Measurements from ENCODE around the gene MYEF2. TPM values are rescaled to one million over a fixed set of nuclear protein-coding genes. Genes with fewer than 3 reads are reported as not detected.

MYEF2 gene
- total and polyA plus RNA-seq, 2 of the 8 experiments (the other 6 are each of a cell fraction or from before 2014, with no cell fraction given) = 18.9 to 79.2 TPM

DNA sequence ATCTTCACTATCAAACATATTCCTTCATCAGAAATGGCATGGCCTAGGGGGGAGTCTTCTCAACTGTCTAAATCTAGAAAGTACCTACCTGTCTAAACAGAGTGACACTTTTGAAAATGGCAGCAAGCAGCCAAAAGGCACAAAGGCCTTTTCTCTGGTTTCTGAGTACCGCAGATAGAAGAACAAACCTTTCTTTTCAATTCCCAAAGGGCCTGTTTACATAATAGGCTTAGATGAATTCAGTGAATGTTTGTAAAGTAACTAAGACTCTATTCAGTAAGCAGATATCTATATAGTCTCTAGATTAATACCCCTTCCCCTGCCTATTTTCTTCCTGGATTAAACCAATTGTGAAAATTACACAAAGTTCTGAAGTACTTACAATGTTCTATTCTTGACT is 7.1 kb downstream of the MYEF2 start:
- H4K20me1 ChIP-seq (replicated peaks in 1 of 2; ENCODE audit: control insufficient read depth in 1 of 2, insufficient read depth in 2 of 2, low read length in 2 of 2) = no peaks in the 10 kb centered on the region

More for the DNA sequence above, 7.1 kb downstream of the MYEF2 start:
- Histone ChIP-seq H2AK5ac (ENCODE audit: low read depth, low read length) (no peak overlapping the region), H3K14ac (ENCODE audit: insufficient read length) (no peak overlapping the region), H2BK120ac (replicated peaks; ENCODE audit: low read depth, low read length) (no peak overlapping the region), H3K23me2 (ENCODE audit: low read depth, low read length) (no peaks in the 10 kb centered on the region), H4K91ac (replicated peaks; ENCODE audit: insufficient read length, low read length) (no peak overlapping the region), H3K56ac (replicated peaks; ENCODE audit: insufficient read length, low read depth, low read length) (no peak overlapping the region), H3K18ac (ENCODE audit: extremely low read depth, low read length) (no peak overlapping the region), H3K36me3 (ENCODE audit: control insufficient read depth in 2 of 4, insufficient read depth in 4 of 4, low read length in 3 of 4) (peaks cover 0 to 23% (median 3%) of the 10 kb centered on the region in 4 experiments; a peak in 2 of 8 replicates), H3K4me1 (replicated peaks in 1 of 4; ENCODE audit: control insufficient read depth in 3 of 4, insufficient read depth in 4 of 4, low read length in 3 of 4) (peaks cover 0 to 3% (median 0%) of the 10 kb centered on the region in 4 experiments; a peak in 1 of 7 replicates), H2BK5ac (ENCODE audit: low read depth, low read length) (no peak overlapping the region), H3K23ac (ENCODE audit: insufficient read length) (no peak overlapping the region), H3K4me2 (ENCODE audit: insufficient read depth in 1 of 2, low read depth in 2 of 2, low read length in 2 of 2) (no peak overlapping the region), H3K9ac (replicated peaks in 1 of 4; ENCODE audit: extremely low read depth in 1 of 4, low read depth in 3 of 4, low read length in 3 of 4) (no peak overlapping the region), H3K4me3 (ENCODE audit: extremely low read depth in 1 of 4, insufficient read depth in 2 of 4, low read depth in 3 of 4, low read length in 4 of 4) (no peak overlapping the region), H3K4ac (replicated peaks; ENCODE audit: insufficient read length, low read depth, low read length) (no peak overlapping the region), H3K79me2 (ENCODE audit: control insufficient read depth in 1 of 2, insufficient read depth in 2 of 2, low read length in 2 of 2) (peaks cover 6 to 88% of the 10 kb centered on the region in 2 experiments; a peak in 3 of 4 replicates), H2BK12ac (ENCODE audit: low read depth, low read length) (no peak overlapping the region), H3K27ac (ENCODE audit: low read depth, low read length) (no peak overlapping the region), H2BK15ac (ENCODE audit: low read length) (no peak overlapping the region), H2BK20ac (ENCODE audit: low read length) (no peak overlapping the region), H4K5ac (ENCODE audit: insufficient read length, low read depth, low read length) (no peak overlapping the region), H3K79me1 (ENCODE audit: low read depth, low read length) (no peaks in the 10 kb centered on the region), H3K9me3 (ENCODE audit: insufficient read depth in 2 of 2, low read depth in 1 of 2, low read length in 1 of 2) (no peaks in the 10 kb centered on the region), H2AFZ (ENCODE audit: low read length) (no peak overlapping the region), H3K27me3 (replicated peaks in 1 of 4; ENCODE audit: control insufficient read depth in 3 of 4, extremely low read depth in 1 of 4, insufficient read depth in 3 of 4, low read length in 3 of 4) (no peaks in the 10 kb centered on the region), H4K8ac (ENCODE audit: extremely low read depth, insufficient read depth, low read length) (no peak overlapping the region)
- FAIRE-seq = peak; percentile 24
- ChIA-PET POLR2A (ENCODE audit: partially characterized antibody) (no interaction called here), CTCF (ENCODE audit: partially characterized antibody) (no interaction called here)
- 79% methylated on average over 1 of the region's 1 CpG; no CpG with 5 or more reads in 1 of the 2 experiments for WGBS, 2 experiments (ENCODE audit: extremely low coverage in 1 of 2, insufficient coverage in 1 of 2, insufficient read length in 1 of 2, insufficient replicate concordance in 2 of 2, low coverage in 1 of 2, low lambda C conversion rate in 2 of 2, missing lambda C conversion rate in 1 of 2)
- no peak for TF ChIP-seq SP1 (IDR thresholded peaks at IDR 0.05; ENCODE audit: low read depth, low read length)
- TF ChIP-seq KDM1A (IDR thresholded peaks at IDR 0.05; ENCODE audit: borderline replicate concordance, low read length) = no peak
- no peak for TF ChIP-seq RXRA (IDR thresholded peaks at IDR 0.05; ENCODE audit: insufficient read depth, low read depth, low read length)
- TF ChIP-seq TEAD4 (IDR thresholded peaks at IDR 0.05; ENCODE audit: low read depth, low read length) = no peak
- no peak for TF ChIP-seq POU5F1 (IDR thresholded peaks at IDR 0.05; ENCODE audit: low read depth, low read length)
- TF ChIP-seq ATF3 (IDR thresholded peaks at IDR 0.05; ENCODE audit: insufficient read depth, low read depth, low read length) = no peak
- no peak for TF ChIP-seq JUN (IDR thresholded peaks at IDR 0.05; ENCODE audit: low read depth, low read length)
- TF ChIP-seq SP4 (IDR thresholded peaks at IDR 0.05; ENCODE audit: low read length) = no peak
- TF ChIP-seq EGR1 (IDR thresholded peaks at IDR 0.05; ENCODE audit: borderline replicate concordance, low read depth, low read length) = no peak
- no peak for TF ChIP-seq RBBP5 (IDR thresholded peaks at IDR 0.05; ENCODE audit: borderline replicate concordance, low read depth, low read length)
- TF ChIP-seq GABPA (IDR thresholded peaks at IDR 0.05; ENCODE audit: borderline replicate concordance, insufficient read depth, low read length) = no peak
- no peak for TF ChIP-seq POLR2A (IDR thresholded peaks at IDR 0.05; ENCODE audit: control extremely low read depth in 1 of 2, low read depth in 2 of 2, low read length in 2 of 2)
- TF ChIP-seq BRCA1 (IDR thresholded peaks at IDR 0.05; ENCODE audit: low read depth, low read length) = no peak
- TF ChIP-seq TAF1 (IDR thresholded peaks at IDR 0.05; ENCODE audit: low read depth, low read length) = no peak
- no peak for TF ChIP-seq MAFK (IDR thresholded peaks at IDR 0.05; ENCODE audit: low read depth, low read length)
- no peak for DNase-seq (ENCODE audit: low read depth in 1 of 2, low spot score in 2 of 2)
